ENCODE results near the gene PSMA3.
"Not testable (repeated sequence)": the region's sequence is repeated elsewhere in the genome, so short reads cannot be mapped to it uniquely, and the experiment has no call there.

Gene PSMA3

DNA sequence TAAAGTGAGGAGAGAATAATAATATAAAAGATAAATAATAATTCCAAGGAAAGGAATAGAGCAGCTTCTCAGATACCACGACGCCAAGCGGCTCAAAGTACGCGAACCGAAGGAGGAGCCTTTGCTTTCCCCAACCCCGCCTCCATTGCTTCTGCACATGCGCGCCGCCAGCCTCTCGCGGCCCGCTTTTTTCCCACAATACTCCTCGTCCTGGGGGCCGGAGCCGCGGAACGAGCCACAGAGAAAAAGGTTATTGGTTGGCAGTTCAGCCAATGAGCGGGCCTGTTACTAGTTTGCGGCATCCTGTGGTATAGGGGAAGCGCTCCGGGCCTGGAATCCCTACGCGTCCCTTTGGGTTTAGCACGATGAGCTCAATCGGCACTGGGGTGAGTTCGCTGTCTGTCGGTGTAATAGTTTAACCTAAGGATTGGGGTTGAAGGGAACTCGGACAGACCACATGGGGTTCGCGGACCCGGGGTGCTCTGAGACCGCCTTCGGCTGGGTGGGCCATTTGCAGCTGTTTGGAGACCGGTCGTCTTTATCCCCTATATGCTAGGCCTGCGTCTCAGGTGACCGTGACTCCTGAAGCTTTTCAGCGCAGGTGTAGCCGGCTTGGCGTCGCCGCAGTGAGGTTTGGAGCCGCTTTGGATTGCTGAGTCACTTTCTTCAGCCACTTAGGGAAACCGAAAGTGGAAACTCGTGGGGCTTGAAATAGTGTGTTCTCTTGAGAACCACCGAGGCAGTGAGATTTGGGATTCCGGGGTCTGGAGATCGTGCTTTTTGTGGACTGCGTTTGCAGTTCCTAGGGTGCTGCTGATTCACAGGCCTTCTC, at the start of gene PSMA3:
Gene PSMA3 (plus strand): TSS at position 288 of the 832 bp plus-strand sequence. CDS start 78 bp downstream, at position 366.
- peak; percentile 97 for DNase-seq

DNA sequence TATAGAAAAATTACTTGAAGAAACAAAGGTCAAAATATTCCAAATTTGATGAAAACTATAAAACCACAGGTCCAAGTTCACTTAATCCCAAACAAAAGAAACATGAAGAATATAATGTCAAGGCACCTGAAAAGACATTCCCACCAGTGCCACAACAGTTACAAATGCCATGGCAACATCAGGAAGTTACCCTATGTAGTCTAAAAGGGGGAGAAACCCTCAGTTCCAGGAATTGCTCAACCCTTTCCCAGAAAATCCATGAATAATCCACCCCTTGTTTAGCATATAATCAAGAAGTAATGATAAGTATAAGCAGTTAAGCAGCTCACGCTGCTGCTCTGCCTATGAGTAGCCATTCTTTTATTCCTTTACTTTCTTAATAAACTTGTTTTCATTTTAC, 48.4 kb upstream of the PSMA3 start:
- no peak for DNase-seq

DNA sequence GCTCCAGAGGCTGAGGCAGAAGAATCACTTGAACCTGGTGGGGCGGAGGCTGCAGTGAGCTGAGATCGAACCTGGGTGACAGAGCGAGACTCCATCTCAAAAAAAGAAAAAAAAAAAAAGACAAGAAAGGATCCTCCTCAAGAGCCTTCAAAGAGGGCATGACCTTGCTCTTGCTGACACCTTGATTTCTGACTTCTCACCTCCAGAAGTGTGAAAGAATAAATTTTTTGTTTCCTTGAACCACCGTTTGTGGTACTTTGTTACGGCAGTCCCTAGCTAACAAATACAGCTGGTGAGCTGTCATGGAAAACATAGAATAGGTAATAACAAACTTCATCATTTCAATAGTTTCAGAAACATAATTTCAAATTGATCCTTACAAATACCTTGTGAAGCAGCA, 46.6 kb upstream of the PSMA3 start:
- DNase-seq = no peak

DNA sequence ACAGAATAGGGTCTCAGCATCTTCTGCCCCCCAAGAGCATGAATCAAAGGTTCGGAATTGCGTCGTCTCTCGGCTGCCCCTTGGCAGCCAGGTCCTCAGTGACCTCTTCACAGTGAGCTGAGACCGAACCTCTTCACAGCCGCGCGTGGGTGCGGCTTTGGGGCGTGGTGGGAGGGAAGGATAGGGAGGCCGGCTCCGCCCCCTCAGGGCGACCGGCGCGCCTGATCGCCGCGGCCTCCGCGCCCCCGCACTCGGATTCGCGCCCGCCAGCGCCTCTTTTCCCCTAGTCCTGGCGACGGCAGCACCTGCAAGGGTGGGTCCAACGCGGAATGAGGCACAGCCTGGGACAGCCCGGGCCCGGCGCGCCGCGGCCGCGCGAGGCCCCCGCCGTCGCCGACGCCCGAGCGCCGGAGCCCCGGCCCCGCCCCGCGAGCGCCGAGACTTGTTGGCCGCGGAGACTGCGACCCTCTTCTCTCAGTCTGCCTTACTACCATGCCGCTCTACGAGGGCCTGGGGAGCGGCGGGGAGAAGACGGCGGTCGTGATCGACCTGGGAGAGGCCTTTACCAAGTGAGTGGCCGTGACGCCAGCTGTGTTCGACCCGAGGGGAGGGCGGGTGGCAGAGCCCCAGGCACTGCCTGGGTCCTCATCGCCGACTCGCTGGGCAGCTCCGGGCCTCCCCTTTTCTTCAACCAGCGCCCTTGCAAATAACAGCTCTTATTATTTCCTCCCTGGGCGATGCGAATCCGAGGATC, 44.7 kb upstream of the PSMA3 start, which contains the start of gene ACTR10:
Gene ACTR10 (plus strand): TSS at position 424 of the 754 bp plus-strand sequence. CDS start 69 bp downstream, at position 493.
- peak; percentile 86 for DNase-seq

DNA sequence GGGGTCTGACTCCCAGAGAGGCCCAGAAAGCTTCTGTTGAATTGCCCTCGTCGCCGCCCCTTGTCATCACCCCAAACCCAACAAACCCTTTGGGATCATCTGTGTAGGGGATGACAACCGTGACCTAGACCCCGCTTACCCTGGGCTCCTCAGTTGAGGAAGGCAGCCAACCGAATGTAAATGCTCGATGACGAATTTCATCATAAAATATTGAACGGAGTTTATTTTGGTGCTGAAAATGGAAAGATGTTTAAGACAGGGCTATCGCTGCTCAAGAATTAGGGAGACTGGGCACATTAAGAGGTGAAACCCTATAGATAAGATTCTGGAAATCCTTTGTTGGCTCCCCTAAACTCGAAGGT, 44.2 kb upstream of the PSMA3 start:
- no peak for DNase-seq

DNA sequence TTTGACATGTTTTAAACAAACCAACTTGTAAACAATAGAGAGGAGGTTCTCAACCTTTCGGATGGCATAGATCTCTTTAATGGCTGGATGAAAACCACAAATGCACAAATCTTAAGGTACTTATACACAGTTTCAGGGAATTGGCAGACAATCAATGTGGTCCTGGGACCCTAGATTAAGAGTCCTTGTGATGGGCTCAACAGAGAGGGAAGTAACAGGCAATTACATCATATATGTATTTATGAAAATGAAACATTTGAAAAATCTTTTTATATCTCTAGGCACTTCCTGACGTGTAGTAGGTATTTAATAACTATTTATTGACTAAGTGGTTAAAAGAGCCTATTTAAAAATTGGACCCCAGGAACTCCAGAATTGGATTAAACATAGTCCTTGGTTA, 43.8 kb upstream of the PSMA3 start:
- DNase-seq = no peak

DNA sequence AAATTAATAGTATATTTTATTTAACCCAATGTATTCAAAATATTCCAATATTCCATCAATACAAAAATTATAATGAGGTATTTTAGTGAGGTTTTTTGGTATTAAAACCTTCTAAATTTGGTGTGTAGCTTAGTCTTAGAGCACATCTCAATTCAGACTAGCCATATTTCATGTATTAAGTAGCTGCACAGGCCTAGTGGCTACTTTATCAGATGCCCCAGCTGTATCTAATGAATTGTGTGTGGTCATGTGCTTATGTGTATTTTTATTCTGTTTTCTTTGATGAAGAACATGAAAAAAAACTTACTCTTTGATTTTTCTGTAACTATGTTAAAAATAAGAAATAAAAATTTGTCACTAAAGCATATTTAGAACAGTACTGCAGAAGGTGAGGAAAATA, 31.5 kb upstream of the PSMA3 start:
- no peak for DNase-seq

DNA sequence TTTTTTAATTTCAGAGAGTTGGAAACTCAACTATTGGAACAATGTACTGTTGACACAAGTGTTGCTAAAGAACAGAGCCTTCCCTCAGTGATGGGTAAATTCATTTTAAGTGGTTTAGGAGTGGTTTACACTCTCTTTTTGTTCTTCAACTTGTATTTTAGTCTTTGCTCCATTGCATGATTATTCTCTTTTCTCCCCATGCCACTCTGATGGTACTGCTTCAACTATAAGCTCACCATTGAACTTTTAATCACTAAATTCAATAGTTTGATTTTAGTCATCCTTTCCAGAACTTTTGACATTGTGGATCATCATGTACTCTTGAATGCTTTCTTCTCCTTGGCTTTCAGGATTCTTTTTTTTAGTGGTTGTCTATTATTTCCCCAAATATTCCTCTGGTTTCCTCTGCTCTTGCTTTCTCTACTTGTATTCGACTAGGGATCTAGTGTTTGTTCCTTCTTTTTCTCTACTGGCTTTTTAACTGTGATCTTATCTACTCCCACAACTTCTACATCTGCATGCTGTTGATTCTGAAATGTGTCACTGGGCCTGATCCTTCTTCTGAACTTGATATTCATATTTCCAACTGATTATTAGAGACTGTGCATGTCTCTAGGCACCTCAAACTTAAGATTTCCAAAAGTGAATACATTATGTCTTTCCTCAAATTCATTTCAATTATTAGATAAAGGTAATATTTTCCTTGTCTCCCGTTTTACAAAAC, 29.3 kb upstream of the PSMA3 start:
- DNase-seq = no peak

DNA sequence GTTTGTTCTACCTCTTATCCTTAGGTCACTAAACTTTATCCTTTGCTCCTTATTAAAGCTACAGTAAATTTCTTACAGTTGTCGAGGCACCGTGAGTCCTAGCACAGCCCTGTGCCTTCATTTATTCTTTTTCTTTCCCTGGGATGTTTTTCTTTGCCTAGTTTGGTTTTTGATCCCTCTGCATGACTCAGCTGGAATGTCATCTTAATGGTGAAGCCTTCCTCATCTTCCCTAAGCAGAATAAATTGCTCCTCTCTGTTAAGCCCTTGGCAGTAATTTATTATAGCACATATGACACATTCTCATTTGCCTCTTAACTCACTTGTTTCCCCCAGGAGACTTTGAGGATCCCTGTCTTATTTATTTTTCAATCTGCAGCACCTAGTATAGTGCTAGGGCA, 28.1 kb upstream of the PSMA3 start:
- DNase-seq = no peak

DNA sequence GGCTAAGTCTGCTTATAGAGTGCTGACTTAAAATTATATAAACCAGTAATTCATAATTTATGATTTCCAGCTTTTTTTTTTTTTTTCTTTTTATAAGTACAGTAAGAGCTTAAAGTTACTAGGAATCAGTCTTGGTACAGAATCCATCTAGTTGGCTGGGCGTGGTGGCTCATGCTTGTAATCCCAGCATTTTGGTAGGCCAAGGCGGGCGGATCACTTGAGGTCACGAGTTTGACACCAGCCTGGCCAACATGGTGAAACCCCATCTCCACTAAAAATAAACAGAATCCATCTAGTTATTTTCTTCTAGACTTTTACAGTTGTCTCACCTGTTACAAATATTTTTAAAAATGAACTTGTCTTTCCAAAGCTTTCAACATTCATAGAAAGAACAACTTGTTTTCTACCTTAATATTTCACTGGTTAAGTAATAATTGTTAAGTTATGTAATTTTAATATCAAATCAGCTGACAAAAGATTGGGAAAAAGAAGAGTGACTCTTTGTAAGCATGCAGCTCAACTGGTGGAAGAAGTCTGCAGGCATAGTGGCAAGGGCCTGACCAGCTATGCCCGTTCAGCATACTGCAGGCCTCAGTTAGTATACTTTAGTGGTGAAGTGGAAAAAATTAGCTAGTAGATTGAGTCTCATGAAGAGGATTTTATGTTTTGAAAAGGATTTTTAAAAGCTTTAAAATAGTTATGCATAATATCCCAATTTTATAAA, 17.4 kb upstream of the PSMA3 start:
- no peak for DNase-seq

DNA sequence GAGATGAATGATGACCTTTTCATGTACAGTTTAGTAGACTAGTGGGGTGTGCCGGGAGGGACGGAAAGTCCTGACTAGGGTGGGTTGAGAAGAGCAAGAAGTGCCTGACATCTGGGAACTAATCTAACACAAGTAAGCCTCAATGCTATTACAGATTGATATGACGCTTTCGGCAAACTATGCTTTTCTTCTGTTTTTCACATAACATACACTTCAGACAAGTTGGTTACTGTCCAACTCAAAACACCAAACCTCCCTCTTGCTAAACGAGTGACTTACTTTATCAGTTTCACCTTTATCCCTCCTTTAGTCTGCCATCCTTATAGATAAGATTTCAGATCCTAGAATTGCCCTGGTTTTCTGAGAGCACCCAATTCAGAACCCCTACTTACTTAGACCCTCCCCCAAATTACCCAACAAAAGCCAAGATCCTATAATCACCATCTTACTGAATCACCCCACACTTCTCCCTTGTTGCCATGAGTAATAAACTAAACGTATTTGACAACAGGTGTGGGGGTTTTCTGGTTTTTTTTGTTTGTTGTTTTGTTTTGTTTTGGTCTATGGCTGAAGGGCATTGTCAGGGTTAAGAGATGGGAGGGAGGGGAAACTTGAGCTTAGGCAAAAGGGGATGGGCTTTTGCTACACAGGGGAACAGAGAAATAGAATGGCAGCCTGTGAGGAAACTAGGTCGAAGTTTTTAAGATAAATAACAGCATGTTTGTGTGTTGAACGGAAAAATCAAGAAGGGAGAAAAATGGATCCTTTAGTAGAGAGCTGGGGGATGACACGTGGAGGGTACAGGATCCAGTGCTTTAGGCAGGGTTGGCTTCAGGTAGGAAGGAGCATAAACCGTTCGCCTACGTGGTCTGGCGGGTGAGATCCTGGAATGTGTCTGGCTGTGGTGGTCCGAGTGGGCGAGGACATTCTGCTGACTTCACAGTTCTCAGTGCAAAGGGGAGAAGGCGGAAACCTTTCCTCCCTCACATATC, 6.1 kb upstream of the PSMA3 start:
- no peak for DNase-seq

DNA sequence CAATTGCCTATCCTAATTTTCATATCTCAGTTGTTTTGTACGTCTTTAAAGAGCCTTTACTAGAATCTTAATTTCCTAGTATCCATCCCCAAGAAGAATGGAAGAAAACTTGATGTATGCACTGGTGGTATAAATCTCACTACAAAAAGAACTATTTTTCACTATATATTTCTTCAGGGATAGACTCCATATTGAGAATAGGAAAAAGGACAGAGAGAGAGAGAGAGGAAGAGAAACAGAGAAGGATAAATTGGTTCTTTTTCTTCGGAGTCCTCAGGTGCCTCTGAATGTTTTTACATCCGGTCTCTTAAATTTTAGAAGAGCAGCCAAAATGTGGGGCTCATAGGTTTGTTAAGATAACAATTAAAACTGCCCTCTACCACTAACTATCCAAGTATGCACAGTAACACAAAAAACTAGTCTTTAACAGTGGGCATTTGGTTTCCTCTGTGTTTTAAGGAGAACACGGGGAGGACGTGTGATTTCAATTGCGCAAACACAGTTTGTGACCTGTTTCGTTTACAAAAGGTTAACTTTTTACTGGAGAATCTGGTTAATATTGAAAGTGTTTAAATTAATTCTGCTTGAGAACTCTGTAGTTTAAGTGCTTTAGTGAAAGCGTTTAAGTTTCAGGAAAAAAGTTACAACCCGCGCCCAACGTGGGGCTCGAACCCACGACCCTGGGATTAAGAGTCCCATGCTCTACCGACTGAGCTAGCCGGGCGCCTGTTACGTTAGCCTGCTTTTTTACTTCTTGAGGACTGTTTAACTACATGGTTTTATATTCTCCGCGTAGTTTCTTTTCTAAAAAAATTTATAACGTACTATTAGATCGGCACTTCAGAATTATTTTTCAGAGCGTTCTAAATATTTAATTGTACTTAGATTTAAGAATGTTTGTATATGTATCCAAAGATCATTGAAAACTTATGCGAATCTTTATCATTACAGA, 5.1 kb upstream of the PSMA3 start:
- DNase-seq = peak; percentile 58

DNA sequence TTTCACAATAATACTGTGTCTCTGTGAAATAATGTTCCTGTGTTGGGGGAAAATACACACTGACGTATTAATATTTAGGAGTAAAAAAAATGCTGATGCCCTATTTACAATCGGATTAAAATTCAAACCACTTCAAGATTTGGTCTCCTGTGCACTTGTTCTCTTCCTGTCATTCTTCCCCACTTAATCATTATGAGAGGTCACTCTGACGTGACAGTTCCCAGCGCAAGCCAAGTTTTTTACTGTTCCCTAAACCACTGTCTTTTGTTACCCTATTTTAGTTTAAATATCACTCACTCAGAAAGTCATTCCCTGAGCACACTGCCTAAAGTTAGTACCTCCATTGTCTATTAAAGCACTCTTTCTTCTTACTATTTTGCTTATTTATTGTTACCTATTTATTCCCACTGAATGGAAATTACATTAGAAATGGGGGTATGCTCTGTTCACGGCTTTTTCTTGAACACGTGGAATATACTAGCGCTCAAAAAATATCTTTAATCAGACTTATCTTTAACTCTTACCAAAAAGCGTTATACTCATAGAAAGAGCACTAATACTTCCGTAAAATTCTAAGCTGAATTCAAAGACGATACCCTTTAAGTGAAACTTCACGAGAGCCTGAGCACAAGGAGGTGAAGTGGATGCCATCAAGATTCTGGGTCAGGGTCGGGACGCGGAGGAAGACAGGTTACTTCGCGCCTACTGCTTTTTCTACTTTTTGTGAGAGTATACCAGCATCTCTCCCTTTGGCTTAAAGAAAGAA, 670 bp upstream of the PSMA3 start:
- DNase-seq = no peak

DNA sequence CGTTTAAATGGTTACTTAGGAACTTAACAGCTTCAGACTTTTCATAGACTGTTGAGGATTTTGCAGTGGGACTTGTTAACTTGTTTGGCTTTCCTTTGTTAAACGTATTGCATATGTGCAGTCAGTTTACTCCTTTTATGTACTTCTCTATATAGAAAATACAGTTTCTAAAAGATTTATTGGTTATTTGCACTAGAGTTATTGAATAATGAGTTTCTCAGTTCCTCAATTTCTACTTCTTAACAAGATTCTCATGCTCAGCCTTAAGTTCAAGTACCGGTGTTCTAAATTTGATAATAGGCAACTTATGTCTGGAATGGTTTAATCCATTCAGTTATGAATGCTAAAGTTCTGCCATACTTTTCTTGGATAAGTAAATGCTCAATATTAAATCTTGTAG, 919 bp downstream of the PSMA3 start:
- DNase-seq = no peak

DNA sequence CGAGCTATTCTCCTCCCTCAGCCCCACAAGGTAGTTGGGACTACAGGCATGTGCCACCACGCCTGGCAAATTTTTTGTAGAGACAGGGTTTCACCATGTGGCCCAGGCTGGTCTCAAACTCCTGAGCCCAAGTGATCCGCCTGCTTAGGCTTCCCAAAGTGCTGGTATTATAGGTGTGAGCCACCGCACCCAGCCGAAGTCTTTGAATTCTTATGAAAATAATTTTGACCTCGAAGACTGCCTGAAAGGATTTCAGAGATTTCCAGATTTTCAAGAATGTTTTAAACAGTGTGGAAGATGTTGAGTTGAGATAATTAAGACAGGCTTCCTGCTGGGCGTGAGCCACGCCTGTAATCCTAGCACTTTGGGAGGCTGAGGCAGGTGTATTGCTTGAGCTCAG, 5.0 kb downstream of the PSMA3 start:
- no peak for DNase-seq

DNA sequence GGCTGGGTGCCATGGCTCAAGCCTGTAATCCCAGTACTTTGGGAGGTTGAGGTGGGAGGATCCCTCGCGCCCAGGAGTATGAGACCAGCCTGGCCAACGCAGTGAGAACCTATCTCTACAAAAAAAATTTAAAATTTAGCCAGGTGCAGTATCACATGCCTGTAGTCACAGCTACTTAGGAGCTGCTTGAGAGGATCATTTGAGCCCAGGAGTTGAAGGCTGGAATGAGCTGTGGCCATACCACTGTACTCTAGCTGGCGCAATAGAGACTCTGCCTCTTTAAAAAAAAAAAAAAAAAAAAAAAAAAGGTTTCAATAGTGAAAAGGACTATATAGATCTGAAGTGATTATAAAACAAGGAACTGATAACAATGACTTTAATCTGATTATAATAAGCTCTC, 13.5 kb downstream of the PSMA3 start:
- no peak for DNase-seq

DNA sequence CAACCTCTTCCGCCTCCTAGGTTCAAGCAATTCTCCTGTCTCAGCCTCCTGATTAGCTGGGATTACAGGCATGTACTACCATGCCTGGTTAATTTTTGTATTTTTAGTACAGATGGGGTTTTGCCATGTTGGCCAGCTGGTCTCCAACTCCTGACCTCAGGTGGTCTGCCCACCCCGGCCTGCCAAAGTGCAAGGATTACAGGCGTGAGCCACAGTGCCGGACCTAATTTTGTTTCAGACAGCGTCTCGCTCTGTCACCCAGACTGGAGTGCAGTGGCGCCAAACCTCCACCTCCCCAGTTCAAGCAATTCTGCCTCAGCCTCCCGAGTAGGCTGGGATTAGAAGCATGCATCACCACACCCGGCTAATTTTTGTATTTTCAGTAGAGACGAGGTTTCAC, 17.4 kb downstream of the PSMA3 start:
- not testable (repeated sequence) for DNase-seq

DNA sequence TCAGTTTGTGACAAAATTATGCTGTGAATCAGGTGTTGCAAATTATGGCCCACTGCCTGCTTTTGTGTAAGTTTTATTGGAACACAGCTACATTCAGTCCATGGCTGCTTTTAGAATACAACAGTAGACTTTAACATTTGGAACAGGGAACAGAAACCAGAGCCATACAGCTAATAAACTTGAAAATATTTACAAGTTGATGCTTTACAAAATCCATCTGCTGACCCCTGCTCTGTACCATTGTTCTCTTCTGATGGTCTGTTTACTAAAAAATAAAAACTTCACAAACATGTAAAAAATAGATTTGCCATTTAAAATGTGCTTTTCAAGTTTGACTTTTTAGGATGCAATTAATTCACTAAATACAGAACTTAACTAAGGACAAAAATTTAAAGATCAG, 20.8 kb downstream of the PSMA3 start:
- DNase-seq = no peak

DNA sequence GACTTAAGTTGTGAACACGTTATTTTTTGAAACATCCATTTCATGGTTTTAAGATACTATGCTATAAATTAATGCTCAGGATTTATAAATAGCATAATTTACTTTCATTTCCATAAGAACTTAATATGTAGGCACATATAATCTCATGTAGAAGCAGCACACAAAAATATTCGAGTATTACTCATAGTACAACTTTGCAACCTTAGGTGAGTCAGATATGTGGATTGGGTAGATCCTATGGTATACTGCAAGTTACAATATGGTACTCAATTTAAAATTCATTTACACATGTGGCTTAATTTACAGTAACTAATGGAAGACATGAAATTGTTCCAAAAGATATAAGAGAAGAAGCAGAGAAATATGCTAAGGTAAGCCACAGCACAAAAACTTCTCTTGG, 26.0 kb downstream of the PSMA3 start:
- DNase-seq = no peak
